Placental epithelial cell (primary cell): ENCODE data around the gene THEM4. TPM values are rescaled to one million over a fixed set of nuclear protein-coding genes. Genes with fewer than 3 reads are reported as not detected.

ENCODE experiments used
- small RNA-seq: library from RNA; depleted of rRNA; stranded (forward); fragments of <200 nt; gene quantifications from one replicate; pipeline ENCODE3, GENCODE V24; 2012
- total RNA-seq: library from RNA; depleted of rRNA; stranded (reverse); fragments of >200 nt; gene quantifications from 2 replicates; pipeline ENCODE4 v1.2.3, GENCODE V29; 2012

Gene THEM4
- total RNA-seq, result 8.9 and 13.3 TPM in 2 replicates

DNA sequence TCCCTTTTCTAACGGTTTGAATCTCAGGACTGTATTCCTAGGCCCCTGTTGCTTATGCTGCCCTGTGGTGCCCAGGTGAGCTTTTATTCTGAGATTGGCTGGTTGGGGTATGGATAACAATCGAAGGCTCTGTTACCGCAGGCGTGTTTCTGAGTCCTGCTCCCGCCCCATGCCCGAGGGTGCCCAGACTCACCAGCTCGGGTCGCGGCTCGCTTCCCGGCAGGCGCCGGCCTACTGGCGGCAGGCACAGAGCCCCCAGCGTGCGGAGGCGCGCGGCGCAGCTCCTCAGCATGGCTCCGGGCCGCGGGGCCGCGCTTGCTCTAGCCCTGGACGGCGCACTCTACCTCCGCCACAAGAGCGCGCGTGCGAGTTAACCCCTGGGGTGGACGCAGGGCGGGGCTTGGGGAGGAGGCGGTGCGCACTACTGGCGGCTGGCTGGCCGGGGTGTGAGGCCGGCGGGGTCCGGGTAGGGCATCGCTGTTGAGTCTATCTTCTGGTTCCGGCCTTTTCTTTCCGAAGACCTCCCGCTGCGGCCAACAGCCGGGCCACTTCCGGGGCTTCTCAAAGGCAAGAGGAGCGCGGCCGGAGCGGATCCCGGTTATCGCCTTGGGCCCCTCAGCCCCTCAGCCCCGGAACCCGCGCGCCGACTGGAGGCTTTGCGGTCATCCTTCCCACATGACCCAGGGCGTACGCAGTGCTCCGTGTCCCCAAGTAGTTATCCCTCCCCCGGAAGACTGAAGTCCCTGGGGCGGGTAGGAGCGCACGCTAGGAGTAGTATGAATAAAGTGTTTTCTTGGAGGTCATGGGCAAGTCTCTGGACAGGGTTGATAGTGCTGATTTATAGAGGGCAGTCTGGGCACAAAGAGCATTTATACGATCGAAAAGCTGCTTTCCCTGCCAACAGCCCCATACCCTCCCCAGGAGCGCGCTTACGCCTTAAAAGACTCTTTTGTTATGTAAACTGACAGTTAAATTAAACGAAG is at the start of gene THEM4:
THEM4 (minus strand) TSS at position 345 of the 983 bp plus-strand sequence; CDS start at position 292, 53 bp downstream.

DNA sequence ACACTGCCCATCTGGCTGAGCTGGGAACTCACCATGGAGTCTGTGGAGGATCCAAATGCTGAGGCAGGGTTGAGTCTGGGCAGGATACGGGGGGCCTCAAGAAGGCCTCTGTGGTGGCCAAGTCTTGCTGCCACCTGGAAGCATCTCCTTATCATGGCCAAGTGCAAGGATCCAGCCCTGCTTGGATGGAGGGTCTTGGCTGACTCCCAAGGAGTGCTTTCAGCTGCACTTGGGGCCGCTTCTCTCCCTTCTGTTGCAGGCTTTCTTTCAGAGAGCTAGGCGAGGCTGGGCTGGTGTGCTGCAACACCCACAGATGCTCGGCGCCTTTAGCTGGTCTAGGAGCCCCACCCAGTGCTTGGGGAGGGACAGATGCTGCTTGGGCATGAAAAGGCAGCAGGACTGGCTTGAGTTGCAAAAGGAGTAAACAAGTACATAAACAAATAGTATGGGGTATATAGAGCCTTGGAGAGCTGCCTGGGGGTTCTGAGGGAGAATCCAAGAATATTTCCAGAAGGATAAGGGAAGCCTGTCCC is 55.8 kb downstream of the THEM4 start, which contains the start of gene THEM5:
THEM5 (minus strand) TSS at position 302 of the 533 bp plus-strand sequence; CDS start at position 155, 147 bp downstream.

DNA sequence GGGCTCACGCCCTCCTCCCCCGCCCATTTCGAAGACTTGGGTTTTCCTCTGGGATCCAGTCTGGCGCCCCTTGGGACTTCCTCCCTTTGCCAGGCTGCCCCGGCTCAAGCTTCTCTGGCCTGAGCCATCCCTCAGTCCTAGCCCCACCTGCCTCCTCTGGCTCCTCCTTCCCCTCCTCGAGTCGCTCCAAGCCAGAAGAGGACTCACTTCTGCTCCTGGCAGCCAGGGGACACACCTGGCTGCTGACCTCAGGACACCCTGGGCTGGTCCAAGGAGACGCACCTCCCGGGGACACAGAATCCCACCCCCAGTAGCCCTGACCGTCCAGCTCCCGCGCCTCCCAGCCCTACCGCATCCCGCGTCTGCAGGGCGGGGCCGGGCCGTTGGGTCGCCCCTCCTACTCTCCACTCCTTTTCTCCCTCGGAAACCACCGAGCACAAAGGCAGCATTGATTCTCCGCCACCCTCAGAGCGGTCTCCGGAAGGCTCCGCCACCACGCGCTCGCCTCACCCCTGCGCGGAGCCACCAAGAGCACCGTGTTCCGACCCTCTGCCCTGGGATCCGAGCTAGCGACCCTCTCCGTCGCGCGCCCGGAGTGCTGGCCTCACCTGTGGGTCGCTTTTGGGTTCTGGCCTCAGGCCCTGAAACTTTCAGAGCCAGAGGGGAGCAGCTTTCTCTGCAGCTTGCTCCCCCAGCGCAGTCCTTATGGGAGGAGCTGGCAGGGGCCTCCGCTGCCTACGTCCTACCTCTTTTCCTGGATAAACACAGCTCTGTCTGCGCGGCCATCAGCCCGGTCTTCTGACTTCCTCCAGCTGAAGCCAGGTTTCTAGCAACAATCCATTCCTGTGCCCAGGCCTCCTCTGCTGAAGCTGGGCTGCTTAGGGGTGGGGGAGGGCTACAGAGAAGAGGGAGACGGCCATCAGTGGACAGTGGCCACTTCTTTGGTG is 69.6 kb downstream of the THEM4 start, which contains the start of gene C2CD4D:
C2CD4D (minus strand) TSS at position 364 of the 947 bp plus-strand sequence. CDS start 831 bp downstream, outside the sequence.

DNA sequence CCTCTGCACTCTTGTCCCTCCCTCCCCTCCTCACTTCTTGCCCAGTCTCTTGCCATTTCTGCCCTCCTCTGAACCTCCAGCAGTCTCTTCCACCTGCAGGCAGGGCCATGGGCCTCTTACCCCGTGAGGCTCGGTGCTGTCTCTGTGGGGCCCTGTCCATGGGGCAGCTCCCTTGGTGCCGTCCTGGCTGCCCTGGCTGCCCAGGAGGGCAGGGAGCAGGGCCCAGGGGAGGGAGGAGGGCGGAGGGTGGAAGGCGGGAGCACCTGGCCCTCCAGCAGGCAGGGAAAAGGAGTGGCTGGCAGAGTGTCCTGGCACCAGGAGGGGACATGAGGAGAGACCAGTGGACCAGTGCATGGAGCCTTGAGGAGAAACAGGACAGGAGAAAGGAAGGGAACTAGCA is 77.7 kb downstream of the THEM4 start, which contains the start of gene RORC:
RORC (minus strand) TSS at position 198 of the 400 bp plus-strand sequence; CDS start at position 160, 38 bp downstream.

Small RNAs within 50 kb of the gene (small RNA-seq; reads per million reads assigned to genes)
- gene RF00019, result not detected

Other genes with a start within 250 kb of the THEM4 start
- gene CELF3, start 192.7 kb downstream of the THEM4 start, total RNA-seq, result not detected in 2 replicates
- gene RIIAD1, start 188.0 kb downstream of the THEM4 start, total RNA-seq, result not detected in 2 replicates
- gene MRPL9, start 146.0 kb downstream of the THEM4 start, total RNA-seq, result 91.2 and 104 TPM in 2 replicates
- gene TDRKH, start 119.0 kb downstream of the THEM4 start, total RNA-seq, result 2.4 and 4.8 TPM in 2 replicates
- not detected in 2 replicates for gene LINGO4, start 104.1 kb downstream of the THEM4 start, total RNA-seq
- gene RORC, start 77.7 kb downstream of the THEM4 start, total RNA-seq, result not detected in 2 replicates
- gene C2CD4D, start 69.7 kb downstream of the THEM4 start, total RNA-seq, result under 0.01 and 0.33 TPM in 2 replicates
- gene THEM5, start 55.8 kb downstream of the THEM4 start, total RNA-seq, result not detected in 2 replicates
- gene S100A10, start 84.3 kb upstream of the THEM4 start, total RNA-seq, result 455 and 612 TPM in 2 replicates
- gene S100A11, start 127.5 kb upstream of the THEM4 start, total RNA-seq, result 348 and 669 TPM in 2 replicates
- not detected in 2 replicates for gene TCHHL1, start 179.6 kb upstream of the THEM4 start, total RNA-seq
- gene TCHH, start 205.9 kb upstream of the THEM4 start, total RNA-seq, result 0.11 and 0.39 TPM in 2 replicates
- not detected in 2 replicates for gene RPTN, start 249.7 kb upstream of the THEM4 start, total RNA-seq